GM12878 (cell line): Measurements from ENCODE around the gene STX19. TPM values are rescaled to one million over a fixed set of nuclear protein-coding genes. Genes with fewer than 3 reads are reported as not detected.

Experiments used
- ATAC-seq: fragments of 200-7000 bp; cut with Tn5 transposase; 3 replicates; pipeline ENCODE4 v1.9.1; 2020; ENCODE audit warnings: mild to moderate bottlenecking, moderate library complexity
- BruUV-seq: library from RNA; stranded (reverse); fragments of 400-500 nt; replicated peaks from 2 replicates; lab custom pipeline; 2021; lab: Mats Ljungman, UMichigan
- CTCF ChIA-PET: fragments of 300-600 bp; sonication (Branson Sonifier 250); formaldehyde crosslinking; extraction: SDS; loops from one replicate; lab custom pipeline; 2021; ENCODE audit warnings: inconsistent platforms; lab: Yijun Ruan, JAX
- POLR2A ChIA-PET: fragments of 350-600 bp; formaldehyde crosslinking; extraction: SDS; loops from one replicate; lab custom pipeline; 2021; ENCODE audit warnings: inconsistent platforms; lab: Charles Lee
- RAD21 ChIA-PET: fragments of 300-600 bp; sonication (Branson Sonifier 250); formaldehyde crosslinking; loops from one replicate; lab custom pipeline; 2023; ENCODE audit warnings: antibody characterized with exemption; ENCODE audit not compliant: unreplicated experiment; lab: Charles Lee
- SMC1A ChIA-PET: fragments of 300-600 bp; sonication (Branson Sonifier 250); formaldehyde crosslinking; loops from one replicate; lab custom pipeline; 2023; ENCODE audit not compliant: unreplicated experiment, uncharacterized antibody; lab: Charles Lee
- DNase-seq: peaks from one replicate; pipeline ENCODE4 v3.0.0-alpha.2; 2011; ENCODE audit warnings: low read depth, low spot score
- FAIRE-seq: peaks from 3 replicates; lab custom pipeline; 2011; peaks lifted over from hg19 to GRCh38; lab: Jason Lieb, UNC
- H2AFZ ChIP-seq: 2 replicates; pipeline ENCODE4 v1.6.0; 2011; ENCODE audit warnings: low read depth, low read length, control low read depth; ENCODE audit not compliant: control insufficient read depth
- H3K27ac ChIP-seq: 2 replicates; pipeline ENCODE4 v1.5.1; 2011; ENCODE audit warnings: control low read depth; ENCODE audit not compliant: control insufficient read depth, insufficient read depth
- H3K27me3 ChIP-seq, 2 experiments: replicated peaks in 1 of 2; 2 replicates each; pipeline versions ENCODE4 v1.6.0 to v1.6.1; 2011; ENCODE audit warnings: low read length in 1 of 2; ENCODE audit not compliant: control insufficient read depth in 2 of 2, insufficient read depth in 2 of 2
- H3K36me3 ChIP-seq, 2 experiments: 2 replicates each; pipeline ENCODE4 v1.5.1; 2011; ENCODE audit warnings: low read length in 1 of 2; ENCODE audit not compliant: control insufficient read depth in 2 of 2, insufficient read depth in 2 of 2
- H3K4me1 ChIP-seq: 2 replicates; pipeline ENCODE4 v1.6.1; 2011; ENCODE audit warnings: mild to moderate bottlenecking, low read length, moderate library complexity, mixed read lengths; ENCODE audit not compliant: control insufficient read depth, insufficient read depth
- H3K4me2 ChIP-seq: 2 replicates; pipeline ENCODE4 v1.6.0; 2011; ENCODE audit warnings: control low read depth; ENCODE audit not compliant: control insufficient read depth, insufficient read depth
- H3K4me3 ChIP-seq: fragments of 200-600 bp; sonication (generic); 2 replicates; pipeline ENCODE4 v1.5.1; 2016
- H3K79me2 ChIP-seq: 2 replicates; pipeline ENCODE4 v1.6.0; 2011; ENCODE audit warnings: low read length; ENCODE audit not compliant: control insufficient read depth, insufficient read depth
- H3K9ac ChIP-seq: 2 replicates; pipeline ENCODE4 v1.8.0; 2011; ENCODE audit warnings: low read length, control low read depth, mixed read lengths; ENCODE audit not compliant: control insufficient read depth, insufficient read depth
- H3K9me3 ChIP-seq: replicated peaks from 3 replicates; pipeline ENCODE4 v1.5.1; 2011; ENCODE audit warnings: mild to moderate bottlenecking, low read length; ENCODE audit not compliant: control insufficient read depth, insufficient read depth
- H4K20me1 ChIP-seq: 2 replicates; pipeline ENCODE4 v1.6.0; 2011; ENCODE audit not compliant: control insufficient read depth, insufficient read depth
- CBX5 ChIP-seq: sonication (generic); IDR thresholded peaks from 2 replicates; pipeline ENCODE4 v1.6.1; 2016; ENCODE audit warnings: low read depth, moderate library complexity, mild to moderate bottlenecking, inconsistent platforms
- CUX1 ChIP-seq: IDR thresholded peaks from 2 replicates; pipeline ENCODE4 v1.6.1; 2012; ENCODE audit warnings: improper control_type of control experiment, low read depth, low read length; ENCODE audit not compliant: insufficient replicate concordance
- IRF3 ChIP-seq: fragments of 450-650 bp; IDR thresholded peaks from 2 replicates; pipeline ENCODE4 v1.6.1; 2014; ENCODE audit warnings: mild to moderate bottlenecking
- IRF4 ChIP-seq: IDR thresholded peaks from 2 replicates; pipeline ENCODE4 v1.6.1; 2011; ENCODE audit warnings: low read depth, low read length
- NFXL1 ChIP-seq: fragments of 450-650 bp; IDR thresholded peaks from 2 replicates; pipeline ENCODE4 v1.6.1; 2017; ENCODE audit warnings: antibody characterized with exemption, mild to moderate bottlenecking, borderline replicate concordance
- PRDM15 ChIP-seq: fragments of 450-650 bp; formaldehyde crosslinking; IDR thresholded peaks from 2 replicates; pipeline ENCODE4 v1.4.0; 2020; ENCODE audit warnings: mild to moderate bottlenecking, moderate library complexity
- RUNX3 ChIP-seq: IDR thresholded peaks from 2 replicates; pipeline ENCODE4 v1.6.1; 2012; ENCODE audit warnings: low read length, inconsistent platforms
- SKIL ChIP-seq: fragments of 450-650 bp; IDR thresholded peaks from 2 replicates; pipeline ENCODE4 v1.6.1; 2017; ENCODE audit warnings: mild to moderate bottlenecking, low read depth, inconsistent platforms; ENCODE audit not compliant: poor library complexity, severe bottlenecking
- ZBED1 ChIP-seq: IDR thresholded peaks from 2 replicates; pipeline ENCODE4 v1.6.1; 2016; ENCODE audit warnings: borderline replicate concordance
- ZSCAN29 ChIP-seq: fragments of 450-650 bp; IDR thresholded peaks from 2 replicates; pipeline ENCODE4 v1.6.1; 2017; ENCODE audit warnings: mild to moderate bottlenecking, moderate library complexity
- WGBS: methylation state at CpG from one replicate; pipeline ENCODE4 v1.1.6; 2016; ENCODE audit warnings: low lambda C conversion rate; ENCODE audit not compliant: insufficient replicate concordance, insufficient coverage; ENCODE audit errors: missing lambda C conversion rate; 5-methylcytosine and 5-hydroxymethylcytosine counted together
- in situ Hi-C: fragments of 300-500 bp; cut with MboI; formaldehyde crosslinking; loops from 9 replicates; pipeline ENCODE4 v1.14.3; 2018; ENCODE audit warnings: mixed read lengths
- intact Hi-C: fragments of 100-400 bp; cut with micrococcal nuclease; formaldehyde crosslinking; loops from one replicate; pipeline ENCODE4 v1.14.2; 2022; ENCODE audit not compliant: unreplicated experiment
- polyA plus RNA-seq, 11 experiments: library from polyadenylated mRNA; depleted of rRNA in 4 of 11; unstranded in 6 of 11; stranded (reverse) in 5 of 11; fragments of >200 nt; fragmentation: Nextera tagmentation in 4 of 11; fragmentation: Illumina TruSeq in 1 of 11; extraction: Ambion mirVana in 4 of 11; extraction: Trizol in 1 of 11; gene quantifications; 1 replicate in 1 of 11; 2 replicates in 10 of 11; pipeline versions ENCODE4 v1.2.1 to v1.2.3, GENCODE V29; 2011 to 2016; ENCODE audit warnings: inconsistent platforms in 2 of 11, missing spikeins in 2 of 11, low read depth in 1 of 11
- total RNA-seq, 4 experiments: library from RNA; depleted of rRNA in 3 of 4; stranded (reverse); fragments of >200 nt in 3 of 4; fragmentation: Illumina TruSeq in 1 of 4; extraction: Trizol in 1 of 4; gene quantifications; 2 replicates each; pipeline versions ENCODE4 v1.2.1 to v1.2.3, GENCODE V29; 2013 to 2021

Gene STX19
- total and polyA plus RNA-seq, 10 of the 15 experiments (the other 5 are each of a cell fraction or from before 2014, with no cell fraction given), result 0.10 to 0.14 (median 0.11) TPM; not detected in 7

GRCh38 chr3:94020293-94020692, 8.1 kb downstream of the STX19 start:
- Histone ChIP-seq H3K9me3 (no peaks in the 10 kb centered on the region), H2AFZ (no peak overlapping the region), H3K27me3 (no peaks in the 10 kb centered on the region), H3K9ac (no peak overlapping the region), H3K36me3 (no peaks in the 10 kb centered on the region), H3K4me2 (no peak overlapping the region), H3K79me2 (no peaks in the 10 kb centered on the region), H3K27ac (no peak overlapping the region), H3K4me1 (no peaks in the 10 kb centered on the region), H3K4me3 (no peak overlapping the region), H4K20me1 (no peaks in the 10 kb centered on the region)
- ChIA-PET SMC1A (interaction anchor here (0.9 to 2.9 kb wide), 4 partner anchors 8 to 17 kb away, joined by 3 to 6 read pairs (median 4); no protein-coding TSS in a partner anchor), CTCF (interaction anchor here (3.0 kb wide), 1 partner anchor 17 kb away, joined by 9 read pairs; no protein-coding TSS in a partner anchor), RAD21 (interaction anchor here (2.7 kb wide), 1 partner anchor 15 kb away, joined by 6 read pairs; no protein-coding TSS in a partner anchor), POLR2A (no interaction called here)
- WGBS, result 79% methylated on average over 3 of the region's 3 CpGs
- no peak for DNase-seq
- FAIRE-seq, result no peak
- no TSS peak for BruUV-seq
- in situ Hi-C loops, result no loop called here
- intact Hi-C loops, result no loop called here
- no peak for ATAC-seq
- TF ChIP-seq CBX5 (no peak), PRDM15 (CRISPR knock-in tag) (no peak), RUNX3 (no peak), IRF3 (no peak), IRF4 (no peak), SKIL (no peak), NFXL1 (no peak), ZBED1 (no peak), CUX1 (no peak), ZSCAN29 (no peak)
